Fibroblast of mammary gland (primary cell): ENCODE results near the gene ROBO2.

ENCODE experiments used
- DNase-seq: peaks from one replicate; pipeline ENCODE4 v3.0.0-alpha.2; 2010; ENCODE audit warnings: low read depth
- H3K4me3 ChIP-seq: 2 replicates; pipeline ENCODE4 v1.5.1; 2011; ENCODE audit warnings: low read depth, mild to moderate bottlenecking, low read length, moderate library complexity; ENCODE audit not compliant: control insufficient read depth
- TF ChIP-seq, protein P1 (sequence below): conservative IDR thresholded peaks from 2 replicates; pipeline ENCODE4 v1.5.1; 2011; ENCODE audit warnings: low read depth, low read length, inconsistent platforms; ENCODE audit not compliant: control insufficient read depth, insufficient read depth

Gene ROBO2

DNA sequence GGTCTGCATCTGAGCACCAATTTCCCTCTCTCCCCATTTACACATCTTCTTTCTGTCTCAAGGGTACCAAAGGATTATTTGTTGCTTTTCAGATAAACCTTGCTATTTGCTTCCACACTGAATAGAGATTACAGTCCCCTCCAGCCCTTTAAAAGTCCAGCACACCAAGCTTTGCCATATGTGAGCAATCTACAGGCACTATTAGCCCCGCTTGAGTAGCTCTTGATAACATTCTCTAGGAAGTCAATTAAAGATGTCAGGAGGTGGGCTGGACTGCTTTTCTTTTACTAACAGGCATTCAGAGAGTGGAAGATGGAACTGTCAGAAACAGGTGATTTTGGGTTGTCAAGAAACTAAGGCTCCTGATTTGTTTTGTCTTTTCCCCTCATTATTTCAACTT is 417.0 kb downstream of the ROBO2 start:
- DNase-seq = no peak
- no peak overlapping the region for H3K4me3 ChIP-seq
- TF ChIP-seq, protein P1, sequence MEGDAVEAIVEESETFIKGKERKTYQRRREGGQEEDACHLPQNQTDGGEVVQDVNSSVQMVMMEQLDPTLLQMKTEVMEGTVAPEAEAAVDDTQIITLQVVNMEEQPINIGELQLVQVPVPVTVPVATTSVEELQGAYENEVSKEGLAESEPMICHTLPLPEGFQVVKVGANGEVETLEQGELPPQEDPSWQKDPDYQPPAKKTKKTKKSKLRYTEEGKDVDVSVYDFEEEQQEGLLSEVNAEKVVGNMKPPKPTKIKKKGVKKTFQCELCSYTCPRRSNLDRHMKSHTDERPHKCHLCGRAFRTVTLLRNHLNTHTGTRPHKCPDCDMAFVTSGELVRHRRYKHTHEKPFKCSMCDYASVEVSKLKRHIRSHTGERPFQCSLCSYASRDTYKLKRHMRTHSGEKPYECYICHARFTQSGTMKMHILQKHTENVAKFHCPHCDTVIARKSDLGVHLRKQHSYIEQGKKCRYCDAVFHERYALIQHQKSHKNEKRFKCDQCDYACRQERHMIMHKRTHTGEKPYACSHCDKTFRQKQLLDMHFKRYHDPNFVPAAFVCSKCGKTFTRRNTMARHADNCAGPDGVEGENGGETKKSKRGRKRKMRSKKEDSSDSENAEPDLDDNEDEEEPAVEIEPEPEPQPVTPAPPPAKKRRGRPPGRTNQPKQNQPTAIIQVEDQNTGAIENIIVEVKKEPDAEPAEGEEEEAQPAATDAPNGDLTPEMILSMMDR = no peak

DNA sequence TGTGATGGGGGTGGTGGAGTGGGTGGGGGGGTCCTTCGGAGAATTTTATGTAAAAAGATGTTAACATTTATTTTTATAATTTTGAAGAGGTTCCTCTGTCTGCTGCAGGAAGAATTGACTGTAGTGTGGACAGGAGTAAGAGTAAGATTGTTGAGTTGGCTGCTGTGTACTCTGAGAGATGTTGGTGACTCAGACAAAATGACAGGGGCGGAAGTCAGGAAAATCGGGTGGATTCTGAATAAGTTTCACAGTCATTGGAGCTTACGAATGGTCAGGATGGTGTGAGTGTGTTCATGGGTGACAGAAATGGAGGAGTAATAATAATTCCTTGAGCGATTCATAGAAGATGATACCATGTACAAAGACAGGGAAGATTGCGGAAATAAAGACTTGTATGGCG is 420.0 kb downstream of the ROBO2 start:
- DNase-seq = no peak
- TF ChIP-seq, protein P1 = no peak

DNA sequence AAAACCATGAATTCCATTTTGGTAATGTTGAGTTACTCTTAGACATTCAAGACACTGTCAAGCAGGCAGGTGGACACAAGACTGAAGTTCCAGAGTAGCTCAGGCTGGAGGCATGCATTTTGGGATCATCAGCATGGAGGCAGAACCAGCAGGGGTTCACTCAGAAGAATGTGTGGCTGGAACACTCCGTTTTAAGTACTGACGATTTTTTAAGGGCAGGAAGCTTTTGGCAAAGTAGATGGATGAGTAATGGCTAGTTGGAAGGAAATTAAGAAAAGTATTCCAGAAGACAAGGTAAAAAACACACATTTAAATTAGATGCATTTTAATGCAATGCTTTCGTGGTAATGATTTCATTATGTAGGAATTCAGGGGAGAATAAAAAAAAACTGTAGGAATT is 420.4 kb downstream of the ROBO2 start:
- TF ChIP-seq, protein P1 = no peak
- peak; percentile 15 for DNase-seq
- no peak overlapping the region for H3K4me3 ChIP-seq

More for the DNA sequence above, 420.0 kb downstream of the ROBO2 start:
- H3K4me3 ChIP-seq = no peak overlapping the region

DNA sequence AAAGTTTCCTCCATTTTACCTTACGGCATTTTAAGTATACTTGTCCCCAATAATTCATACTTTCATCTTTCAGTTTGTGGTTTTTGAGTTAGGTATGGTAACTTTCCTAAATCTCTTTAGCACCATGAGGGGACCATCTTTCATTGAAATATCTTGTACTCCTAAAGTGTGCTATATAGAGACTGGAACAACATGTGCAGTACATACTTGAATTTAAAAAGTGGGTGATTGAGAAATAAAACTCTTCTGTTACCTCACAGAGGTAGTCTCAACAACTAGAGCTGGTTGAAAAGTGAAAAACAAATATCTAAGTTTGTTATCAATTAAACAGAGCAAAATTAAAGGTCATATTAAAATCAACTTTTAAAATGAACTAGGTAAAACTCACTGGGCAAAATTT is 423.1 kb downstream of the ROBO2 start:
- no peak for DNase-seq
- TF ChIP-seq, protein P1 = no peak
- no peak overlapping the region for H3K4me3 ChIP-seq

DNA sequence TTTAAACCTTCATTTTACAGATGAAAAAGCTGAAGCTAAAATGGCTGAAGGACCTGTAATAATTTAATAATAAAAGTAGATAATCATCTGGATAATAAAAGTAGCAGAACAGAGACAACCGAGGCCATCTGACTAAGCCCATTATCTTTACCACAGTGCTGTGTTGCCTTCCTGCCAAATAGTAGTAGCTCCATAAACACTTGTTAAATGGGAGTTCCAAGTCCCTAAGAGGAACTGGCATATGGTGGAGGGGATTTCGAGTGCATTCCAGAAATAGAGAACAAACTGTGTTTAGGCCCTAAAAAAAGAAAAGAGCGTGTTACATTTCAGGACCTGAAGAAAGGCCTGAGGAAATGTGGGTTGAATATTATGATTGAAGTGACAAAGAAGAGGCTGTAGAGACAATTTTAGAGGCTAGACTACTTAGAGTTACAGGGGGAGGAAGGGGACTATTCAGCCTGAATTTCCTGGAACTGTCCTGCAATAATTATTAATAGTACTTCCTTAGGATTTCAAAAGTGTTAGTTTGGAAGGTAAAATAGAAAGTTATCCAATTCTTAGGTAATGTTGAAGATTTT is 424.3 kb downstream of the ROBO2 start:
- no peak for DNase-seq
- TF ChIP-seq, protein P1 = no peak
- no peak overlapping the region for H3K4me3 ChIP-seq

DNA sequence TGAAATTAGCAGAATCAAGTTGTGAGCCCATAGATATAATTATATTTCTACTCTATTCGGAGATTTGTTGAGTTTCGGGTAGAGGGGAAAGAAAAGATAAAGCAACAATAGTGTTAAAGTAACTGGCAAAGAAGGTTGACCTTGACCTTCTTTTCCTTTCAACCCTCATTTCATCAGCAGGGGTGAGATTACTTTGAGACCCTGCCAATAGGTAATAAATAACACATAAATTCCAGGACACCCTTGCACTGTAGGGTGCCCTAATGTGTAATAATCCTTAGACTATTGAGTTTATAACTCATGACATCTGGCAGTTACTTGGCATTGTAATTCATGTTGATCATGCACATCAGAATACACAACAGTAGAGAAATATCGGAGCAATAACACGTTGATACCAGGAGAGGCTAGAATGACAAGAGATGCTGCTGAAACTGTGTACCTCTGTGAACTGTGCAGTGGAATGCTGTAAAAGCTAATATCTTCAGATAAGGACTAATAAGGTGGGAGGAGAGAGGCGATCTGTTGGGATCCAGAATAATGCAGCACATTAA is 426.7 kb downstream of the ROBO2 start:
- no peak for DNase-seq
- TF ChIP-seq, protein P1 = no peak
- no peak overlapping the region for H3K4me3 ChIP-seq
